IMR-90 (cell line): ENCODE data around the gene PHACTR3.

Experiments
- BHLHE40 ChIP-seq: fragments of 150-350 bp; IDR thresholded peaks from 2 replicates; pipeline ENCODE4 v1.6.1; 2016; ENCODE audit warnings: mild to moderate bottlenecking, low read depth, low read length
- CTCF ChIP-seq: conservative IDR thresholded peaks from 2 replicates; pipeline ENCODE4 v1.5.1; 2012; ENCODE audit warnings: mild to moderate bottlenecking, low read depth, low read length, improper control_type of control experiment
- FOS ChIP-seq: fragments of 150-350 bp; IDR thresholded peaks from 2 replicates; pipeline ENCODE4 v1.6.1; 2016; ENCODE audit warnings: low read depth, low read length
- MXI1 ChIP-seq: IDR thresholded peaks from 2 replicates; pipeline ENCODE4 v1.6.1; 2012; ENCODE audit warnings: low read depth, mild to moderate bottlenecking, low read length, moderate library complexity, borderline replicate concordance
- RAD21 ChIP-seq: IDR thresholded peaks from 2 replicates; pipeline ENCODE4 v1.6.1; 2012; ENCODE audit warnings: low read length, improper control_type of control experiment
- SMC3 ChIP-seq: fragments of 150-350 bp; IDR thresholded peaks from 2 replicates; pipeline ENCODE4 v1.6.1; 2016; ENCODE audit warnings: low read depth, mild to moderate bottlenecking, antibody characterized with exemption, low read length, moderate library complexity

GRCh38 chr20:59588236-59588855, 16.0 kb upstream of the PHACTR3 start:
- no peak for TF ChIP-seq RAD21
- TF ChIP-seq CTCF: no peak
- no peak for TF ChIP-seq SMC3
- TF ChIP-seq MXI1: no peak
- TF ChIP-seq FOS: no peak
- no peak for TF ChIP-seq BHLHE40
